ENCODE results near the gene GABRG2. TPM values are rescaled to one million over a fixed set of nuclear protein-coding genes. Genes with fewer than 3 reads are reported as not detected.
"Not testable (repeated sequence)": the region's sequence is repeated elsewhere in the genome, so short reads cannot be mapped to it uniquely, and the experiment has no call there.

The GABRG2 gene
- not detected for polyA plus RNA-seq (2012; ENCODE audit: missing spikeins)

- FAIRE-seq (no peak), DNase-seq (ENCODE audit: insufficient read length) (no peak)
- TF ChIP-seq POLR2AphosphoS5 (IDR thresholded peaks at IDR 0.05; ENCODE audit: low read depth, low read length) = no peak
These were observed at the start of gene GABRG2 for GRCh38 chr5:162067655-162068411. TSS of gene GABRG2 (plus strand) at chr5:162067773. CDS start at chr5:162068000, 227 bp downstream.

GRCh38 chr5:162025312-162025711 lies 42.3 kb upstream of the GABRG2 start:
- DNase-seq (ENCODE audit: insufficient read length) (no peak), FAIRE-seq (no peak)
- TF ChIP-seq POLR2A (IDR thresholded peaks at IDR 0.05; ENCODE audit: low read depth, low read length) = no peak
- no peak for TF ChIP-seq TAF1 (IDR thresholded peaks at IDR 0.05; ENCODE audit: borderline replicate concordance, low read depth, low read length)
- TF ChIP-seq POLR2AphosphoS5 (IDR thresholded peaks at IDR 0.05; ENCODE audit: low read depth, low read length) = no peak

- TF ChIP-seq POLR2AphosphoS5 (IDR thresholded peaks at IDR 0.05; ENCODE audit: low read depth, low read length) (no peak), POLR2A (IDR thresholded peaks at IDR 0.05; ENCODE audit: low read depth, low read length) (no peak), TAF1 (IDR thresholded peaks at IDR 0.05; ENCODE audit: borderline replicate concordance, low read depth, low read length) (no peak)
- no peak for FAIRE-seq
- DNase-seq (ENCODE audit: insufficient read length) = no peak
These were observed 40.8 kb upstream of the GABRG2 start for GRCh38 chr5:162026803-162027202.

GRCh38 chr5:162037431-162037830 lies 30.1 kb upstream of the GABRG2 start:
- FAIRE-seq = no peak
- no peak for DNase-seq (ENCODE audit: insufficient read length)
- TF ChIP-seq POLR2AphosphoS5 (IDR thresholded peaks at IDR 0.05; ENCODE audit: low read depth, low read length) (no peak), POLR2A (IDR thresholded peaks at IDR 0.05; ENCODE audit: low read depth, low read length) (no peak), TAF1 (IDR thresholded peaks at IDR 0.05; ENCODE audit: borderline replicate concordance, low read depth, low read length) (no peak)

GRCh38 chr5:162047279-162047678 lies 20.3 kb upstream of the GABRG2 start:
- FAIRE-seq (no peak), DNase-seq (ENCODE audit: insufficient read length) (no peak)
- TF ChIP-seq POLR2A (IDR thresholded peaks at IDR 0.05; ENCODE audit: low read depth, low read length) (no peak), TAF1 (IDR thresholded peaks at IDR 0.05; ENCODE audit: borderline replicate concordance, low read depth, low read length) (no peak), POLR2AphosphoS5 (IDR thresholded peaks at IDR 0.05; ENCODE audit: low read depth, low read length) (no peak)

GRCh38 chr5:162052676-162053075 lies 14.9 kb upstream of the GABRG2 start:
- no peak for TF ChIP-seq POLR2A (IDR thresholded peaks at IDR 0.05; ENCODE audit: low read depth, low read length)
- no peak for TF ChIP-seq TAF1 (IDR thresholded peaks at IDR 0.05; ENCODE audit: borderline replicate concordance, low read depth, low read length)
- no peak for TF ChIP-seq POLR2AphosphoS5 (IDR thresholded peaks at IDR 0.05; ENCODE audit: low read depth, low read length)
- no peak for DNase-seq (ENCODE audit: insufficient read length)
- no peak for FAIRE-seq

- not testable (repeated sequence) for FAIRE-seq; DNase-seq (ENCODE audit: insufficient read length)
These were observed 12.5 kb upstream of the GABRG2 start for GRCh38 chr5:162055095-162055494.

- DNase-seq (ENCODE audit: insufficient read length) (no peak), FAIRE-seq (no peak)
- TF ChIP-seq POLR2A (IDR thresholded peaks at IDR 0.05; ENCODE audit: low read depth, low read length) = no peak
- TF ChIP-seq TAF1 (IDR thresholded peaks at IDR 0.05; ENCODE audit: borderline replicate concordance, low read depth, low read length) = no peak
- no peak for TF ChIP-seq POLR2AphosphoS5 (IDR thresholded peaks at IDR 0.05; ENCODE audit: low read depth, low read length)
These were observed 411 bp upstream of the GABRG2 start for GRCh38 chr5:162067162-162067561.

- FAIRE-seq = no peak
- TF ChIP-seq TAF1 (IDR thresholded peaks at IDR 0.05; ENCODE audit: borderline replicate concordance, low read depth, low read length) (no peak), POLR2AphosphoS5 (IDR thresholded peaks at IDR 0.05; ENCODE audit: low read depth, low read length) (no peak), POLR2A (IDR thresholded peaks at IDR 0.05; ENCODE audit: low read depth, low read length) (no peak)
- no peak for DNase-seq (ENCODE audit: insufficient read length)
These were observed 839 bp downstream of the GABRG2 start for GRCh38 chr5:162068412-162068811.

- TF ChIP-seq TAF1 (IDR thresholded peaks at IDR 0.05; ENCODE audit: borderline replicate concordance, low read depth, low read length) = no peak
- no peak for TF ChIP-seq POLR2AphosphoS5 (IDR thresholded peaks at IDR 0.05; ENCODE audit: low read depth, low read length)
- no peak for TF ChIP-seq POLR2A (IDR thresholded peaks at IDR 0.05; ENCODE audit: low read depth, low read length)
- DNase-seq (ENCODE audit: insufficient read length) (no peak), FAIRE-seq (no peak)
These were observed 1.4 kb downstream of the GABRG2 start for GRCh38 chr5:162068936-162069335.

GRCh38 chr5:162078805-162079204 lies 11.2 kb downstream of the GABRG2 start:
- DNase-seq (ENCODE audit: insufficient read length) (no peak), FAIRE-seq (no peak)
- TF ChIP-seq POLR2A (IDR thresholded peaks at IDR 0.05; ENCODE audit: low read depth, low read length) (no peak), TAF1 (IDR thresholded peaks at IDR 0.05; ENCODE audit: borderline replicate concordance, low read depth, low read length) (no peak), POLR2AphosphoS5 (IDR thresholded peaks at IDR 0.05; ENCODE audit: low read depth, low read length) (no peak)

GRCh38 chr5:162091336-162091735 lies 23.8 kb downstream of the GABRG2 start:
- no peak for TF ChIP-seq POLR2AphosphoS5 (IDR thresholded peaks at IDR 0.05; ENCODE audit: low read depth, low read length)
- no peak for TF ChIP-seq POLR2A (IDR thresholded peaks at IDR 0.05; ENCODE audit: low read depth, low read length)
- TF ChIP-seq TAF1 (IDR thresholded peaks at IDR 0.05; ENCODE audit: borderline replicate concordance, low read depth, low read length) = no peak
- FAIRE-seq (no peak), DNase-seq (ENCODE audit: insufficient read length) (no peak)
